Astrocyte of the spinal cord (primary cell): ENCODE results near the gene IL10RA.

ENCODE experiments used
- DNase-seq: peaks from one replicate; pipeline ENCODE4 v3.0.0; 2011; ENCODE audit warnings: low read depth, low spot score
- H3K4me3 ChIP-seq: 2 replicates; pipeline ENCODE4 v1.5.1; 2011; ENCODE audit warnings: low read depth, mild to moderate bottlenecking, low read length, moderate library complexity
- in situ Hi-C: cut with HindIII; loops from 2 replicates; pipeline ENCODE4 v1.10.0; 2017; ENCODE audit warnings: low sequenced_read_pairs
- TF ChIP-seq, protein P1 (sequence below): IDR thresholded peaks from 2 replicates; pipeline ENCODE4 v1.5.1; 2012; ENCODE audit warnings: low read depth, mild to moderate bottlenecking, low read length, inconsistent platforms

The IL10RA gene

DNA sequence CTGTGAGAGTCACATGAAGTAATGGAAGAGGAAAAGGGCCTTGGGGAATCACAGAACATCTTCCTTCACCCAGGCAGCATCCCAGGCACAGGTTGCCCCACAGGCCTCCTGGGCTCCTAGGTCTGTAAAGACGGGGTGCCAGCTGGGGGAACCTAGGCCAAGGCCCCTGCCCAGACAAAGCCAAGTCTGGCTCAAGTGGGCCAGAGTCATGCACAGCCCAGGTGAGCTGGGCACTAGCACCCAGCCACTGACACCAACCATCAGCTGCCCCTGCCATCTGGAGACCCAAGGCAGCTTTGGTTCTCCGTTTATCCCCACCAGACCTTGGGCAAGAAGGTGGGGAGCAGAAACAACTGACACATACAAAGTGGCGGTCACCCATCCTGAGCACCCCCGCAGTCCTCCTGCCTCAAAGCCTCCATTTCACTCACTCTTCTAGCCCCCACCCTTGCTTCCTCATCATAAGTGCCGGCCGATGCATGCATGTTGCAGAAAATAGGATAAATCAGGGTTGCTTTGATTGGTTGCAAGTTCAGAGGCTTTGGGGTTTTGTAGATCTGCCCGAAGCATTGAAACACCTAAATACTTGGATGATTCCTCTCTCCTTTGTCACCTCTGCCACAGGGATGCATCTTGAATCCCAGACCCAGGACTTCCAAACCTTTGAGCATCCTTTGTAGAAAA is 64.2 kb downstream of the IL10RA start:
- H3K4me3 ChIP-seq: no peak overlapping the region
- no peak for DNase-seq
- in situ Hi-C loops: no loop called here
- TF ChIP-seq, protein P1, sequence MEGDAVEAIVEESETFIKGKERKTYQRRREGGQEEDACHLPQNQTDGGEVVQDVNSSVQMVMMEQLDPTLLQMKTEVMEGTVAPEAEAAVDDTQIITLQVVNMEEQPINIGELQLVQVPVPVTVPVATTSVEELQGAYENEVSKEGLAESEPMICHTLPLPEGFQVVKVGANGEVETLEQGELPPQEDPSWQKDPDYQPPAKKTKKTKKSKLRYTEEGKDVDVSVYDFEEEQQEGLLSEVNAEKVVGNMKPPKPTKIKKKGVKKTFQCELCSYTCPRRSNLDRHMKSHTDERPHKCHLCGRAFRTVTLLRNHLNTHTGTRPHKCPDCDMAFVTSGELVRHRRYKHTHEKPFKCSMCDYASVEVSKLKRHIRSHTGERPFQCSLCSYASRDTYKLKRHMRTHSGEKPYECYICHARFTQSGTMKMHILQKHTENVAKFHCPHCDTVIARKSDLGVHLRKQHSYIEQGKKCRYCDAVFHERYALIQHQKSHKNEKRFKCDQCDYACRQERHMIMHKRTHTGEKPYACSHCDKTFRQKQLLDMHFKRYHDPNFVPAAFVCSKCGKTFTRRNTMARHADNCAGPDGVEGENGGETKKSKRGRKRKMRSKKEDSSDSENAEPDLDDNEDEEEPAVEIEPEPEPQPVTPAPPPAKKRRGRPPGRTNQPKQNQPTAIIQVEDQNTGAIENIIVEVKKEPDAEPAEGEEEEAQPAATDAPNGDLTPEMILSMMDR: no peak
